ENCODE results near the gene NEBL. TPM values are rescaled to one million over a fixed set of nuclear protein-coding genes. Genes with fewer than 3 reads are reported as not detected.

NEBL gene
- total RNA-seq = 45.2 and 59.6 TPM in 2 replicates

GRCh38 chr10:20897146-20897825 is at the start of gene NEBL:
TSS of gene NEBL (minus strand) at chr10:20897311. CDS start at chr10:20897205, 106 bp downstream.

Small RNAs within 50 kb of the gene (small RNA-seq; reads per million reads assigned to genes)
- gene AL157398.1 (not detected), gene MTND1P21 (not detected)
